ENCODE data around the gene CD99L2. TPM values are rescaled to one million over a fixed set of nuclear protein-coding genes. Genes with fewer than 3 reads are reported as not detected.
A peak's percentile ranks its signal among the peaks of the same experiment; 100 is the strongest.

CD99L2 gene
- total and polyA plus RNA-seq, 7 donors, result 62.7 to 173 (median 118) TPM

DNA sequence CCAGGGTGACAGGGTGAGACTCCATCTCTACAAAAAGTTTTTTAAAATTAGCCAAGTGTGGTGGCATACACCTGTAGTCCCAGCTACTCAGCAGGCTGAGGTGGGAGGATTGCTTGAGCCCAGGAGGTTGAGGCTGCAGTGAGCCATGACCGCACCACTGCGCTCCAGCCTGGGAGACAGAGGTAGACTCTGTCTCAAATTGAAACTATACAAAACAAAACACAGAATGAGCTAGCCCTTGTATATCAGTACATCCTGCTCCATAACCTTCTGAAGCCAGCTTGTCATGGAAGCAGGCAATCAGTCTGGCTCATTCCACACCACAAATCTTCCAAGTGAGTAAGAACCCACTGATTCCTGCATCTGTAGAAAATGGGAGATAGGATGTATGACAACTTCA, 49.0 kb downstream of the CD99L2 start:
- Histone ChIP-seq H3K9me3 (no peaks in the 10 kb centered on the region), H3K4me3 (no peak overlapping the region), H3K4me1 (peaks cover 19% of the 10 kb centered on the region), H3K27me3 (ENCODE audit: insufficient read depth in 3 of 3, low read length in 2 of 3) (no peaks in the 10 kb centered on the region), H3K27ac (peak overlapping the region; percentile 75), H3K36me3 (ENCODE audit: insufficient read depth in 1 of 2, low read depth in 1 of 2) (no peaks in the 10 kb centered on the region)
- intact Hi-C loops (cut with DNase I), result loop anchor here in 1 of 2 donors (2.0 kb wide), 1 partner anchor 23 kb away; no protein-coding TSS in a partner anchor
- DNase-seq (no peak), ATAC-seq (no peak)
- TF ChIP-seq, protein P1, sequence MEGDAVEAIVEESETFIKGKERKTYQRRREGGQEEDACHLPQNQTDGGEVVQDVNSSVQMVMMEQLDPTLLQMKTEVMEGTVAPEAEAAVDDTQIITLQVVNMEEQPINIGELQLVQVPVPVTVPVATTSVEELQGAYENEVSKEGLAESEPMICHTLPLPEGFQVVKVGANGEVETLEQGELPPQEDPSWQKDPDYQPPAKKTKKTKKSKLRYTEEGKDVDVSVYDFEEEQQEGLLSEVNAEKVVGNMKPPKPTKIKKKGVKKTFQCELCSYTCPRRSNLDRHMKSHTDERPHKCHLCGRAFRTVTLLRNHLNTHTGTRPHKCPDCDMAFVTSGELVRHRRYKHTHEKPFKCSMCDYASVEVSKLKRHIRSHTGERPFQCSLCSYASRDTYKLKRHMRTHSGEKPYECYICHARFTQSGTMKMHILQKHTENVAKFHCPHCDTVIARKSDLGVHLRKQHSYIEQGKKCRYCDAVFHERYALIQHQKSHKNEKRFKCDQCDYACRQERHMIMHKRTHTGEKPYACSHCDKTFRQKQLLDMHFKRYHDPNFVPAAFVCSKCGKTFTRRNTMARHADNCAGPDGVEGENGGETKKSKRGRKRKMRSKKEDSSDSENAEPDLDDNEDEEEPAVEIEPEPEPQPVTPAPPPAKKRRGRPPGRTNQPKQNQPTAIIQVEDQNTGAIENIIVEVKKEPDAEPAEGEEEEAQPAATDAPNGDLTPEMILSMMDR (IDR thresholded peaks at IDR 0.05), result no peak
- WGBS, 3 donors, result 91 to 100% (median 98%) methylated on average over 2 of the region's 2 CpGs

DNA sequence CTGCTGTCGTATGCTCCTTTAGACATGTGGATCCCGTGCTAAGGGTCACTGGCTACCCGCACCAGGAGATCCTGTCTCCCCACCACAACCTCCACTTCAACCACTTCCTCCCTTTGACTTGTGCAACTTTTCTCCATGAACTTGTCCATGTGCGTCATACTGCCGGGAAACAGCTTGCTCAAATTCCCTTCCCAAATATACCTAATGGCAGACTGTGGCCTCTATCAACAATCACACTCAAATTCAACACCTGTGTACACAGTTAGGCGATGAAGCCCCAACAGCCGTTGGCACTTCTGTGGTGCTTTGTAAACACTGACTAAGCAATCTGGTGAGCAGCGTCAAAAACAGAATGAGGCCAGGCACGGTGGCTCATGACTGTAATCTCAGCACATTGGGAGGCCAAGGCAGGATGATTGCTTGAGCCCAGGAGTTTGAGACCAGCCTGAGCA, 49.5 kb downstream of the CD99L2 start:
- TF ChIP-seq, protein P1 (IDR thresholded peaks at IDR 0.05), result no peak
- no peak overlapping the region for H3K4me3 ChIP-seq
- WGBS, 3 donors, result 51 to 64% (median 60%) methylated on average over 9 of the region's 9 CpGs
- no peaks in the 10 kb centered on the region for H3K36me3 ChIP-seq (ENCODE audit: insufficient read depth in 1 of 2, low read depth in 1 of 2)
- H3K4me1 ChIP-seq, result peaks cover 19% of the 10 kb centered on the region
- ATAC-seq (peak; percentile 68 to 89 (median 86)), DNase-seq (peak in 1 of 2 donors; percentile 30)
- no peaks in the 10 kb centered on the region for H3K9me3 ChIP-seq
- H3K27me3 ChIP-seq (ENCODE audit: insufficient read depth in 3 of 3, low read length in 2 of 3), result no peaks in the 10 kb centered on the region
- peak overlapping the region; percentile 75 for H3K27ac ChIP-seq
- intact Hi-C loops (cut with DNase I), result loop anchor here in 1 of 2 donors (2.0 kb wide), 1 partner anchor 24 kb away; no protein-coding TSS in a partner anchor

DNA sequence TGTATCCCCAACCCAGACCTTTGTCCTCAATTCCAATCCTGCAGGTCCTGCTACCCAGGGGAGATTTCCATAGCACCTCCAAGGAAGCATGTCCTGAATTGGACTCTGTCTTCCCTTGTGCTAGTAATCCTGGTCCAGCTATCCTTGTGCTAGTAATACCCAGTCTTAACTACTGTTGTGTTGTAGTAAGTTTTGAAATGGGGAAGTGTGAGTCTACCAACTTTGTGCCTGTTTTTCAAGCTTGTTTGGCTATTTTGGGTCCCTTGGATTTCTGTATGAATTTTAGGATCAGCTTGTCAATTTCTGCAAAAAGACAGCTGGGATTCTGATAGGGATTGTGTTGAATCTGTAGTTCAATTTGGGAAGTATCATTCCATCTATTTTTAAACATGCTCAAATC, 51.4 kb downstream of the CD99L2 start:
- Histone ChIP-seq H3K4me1 (peaks cover 30% of the 10 kb centered on the region), H3K9me3 (no peaks in the 10 kb centered on the region), H3K36me3 (ENCODE audit: insufficient read depth in 1 of 2, low read depth in 1 of 2) (no peaks in the 10 kb centered on the region), H3K27ac (peak overlapping the region; percentile 81), H3K27me3 (ENCODE audit: insufficient read depth in 3 of 3, low read length in 2 of 3) (no peaks in the 10 kb centered on the region), H3K4me3 (no peak overlapping the region)
- DNase-seq (no peak), ATAC-seq (no peak)
- TF ChIP-seq, protein P1 (IDR thresholded peaks at IDR 0.05), result no peak
- intact Hi-C loops (cut with DNase I), result no loop called here

DNA sequence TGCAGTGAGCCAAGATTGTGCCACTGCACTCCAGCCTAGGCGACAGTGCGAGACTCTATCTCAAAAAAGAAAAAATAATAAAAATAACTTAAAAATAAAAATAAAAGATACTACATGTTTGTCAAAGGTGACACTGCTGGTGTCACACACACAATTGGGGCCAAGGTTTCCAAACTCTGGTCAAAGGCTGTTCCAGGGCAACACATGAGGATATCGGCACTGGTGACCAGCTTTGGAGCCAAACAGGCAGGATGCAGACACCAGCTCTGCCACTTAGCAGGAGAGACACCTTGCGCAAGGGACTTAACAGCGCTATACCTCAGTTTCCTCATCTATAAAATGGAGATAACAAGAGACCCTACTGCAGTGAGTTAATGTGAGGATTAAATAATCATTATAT, 52.3 kb downstream of the CD99L2 start:
- H3K4me1 ChIP-seq, result peaks cover 32% of the 10 kb centered on the region
- TF ChIP-seq, protein P1 (IDR thresholded peaks at IDR 0.05), result no peak
- peak overlapping the region; percentile 81 for H3K27ac ChIP-seq
- H3K36me3 ChIP-seq (ENCODE audit: insufficient read depth in 1 of 2, low read depth in 1 of 2), result no peaks in the 10 kb centered on the region
- no peaks in the 10 kb centered on the region for H3K27me3 ChIP-seq (ENCODE audit: insufficient read depth in 3 of 3, low read length in 2 of 3)
- no peaks in the 10 kb centered on the region for H3K9me3 ChIP-seq
- DNase-seq, result no peak
- H3K4me3 ChIP-seq, result no peak overlapping the region
- 91 to 97% (median 92%) methylated on average over 3 to 5 of the region's 5 CpGs for WGBS, 3 donors
- no peak for ATAC-seq
- intact Hi-C loops (cut with DNase I), result no loop called here

DNA sequence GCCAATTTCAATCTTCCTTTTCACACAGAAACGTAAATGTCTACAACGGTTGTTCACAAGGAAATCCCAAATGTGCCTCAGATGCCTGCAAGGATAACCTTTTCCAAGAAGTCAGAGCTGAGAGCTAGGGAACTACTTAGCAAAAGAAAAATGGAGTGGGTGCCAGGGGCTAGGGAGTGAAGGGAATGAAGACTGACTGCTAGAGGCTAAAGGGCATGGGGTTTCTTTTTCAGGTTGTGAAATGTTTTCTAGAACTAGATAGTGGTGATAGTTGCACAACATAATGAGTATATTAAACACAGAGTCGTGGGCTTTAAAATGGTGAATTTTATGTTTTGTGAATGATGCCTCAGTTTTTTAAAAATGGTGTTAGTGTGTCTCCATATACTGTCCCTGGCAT, 53.4 kb downstream of the CD99L2 start:
- 48 to 68% (median 62%) methylated on average over 3 of the region's 3 CpGs for WGBS, 3 donors
- ATAC-seq, result peak in 2 of 4 donors; percentile 7 to 19
- H3K36me3 ChIP-seq (ENCODE audit: insufficient read depth in 1 of 2, low read depth in 1 of 2), result no peaks in the 10 kb centered on the region
- H3K27me3 ChIP-seq (ENCODE audit: insufficient read depth in 3 of 3, low read length in 2 of 3), result no peaks in the 10 kb centered on the region
- H3K4me3 ChIP-seq, result no peak overlapping the region
- intact Hi-C loops (cut with DNase I), result no loop called here
- DNase-seq, result no peak
- H3K4me1 ChIP-seq, result peaks cover 37% of the 10 kb centered on the region
- TF ChIP-seq, protein P1 (IDR thresholded peaks at IDR 0.05), result no peak
- no peaks in the 10 kb centered on the region for H3K9me3 ChIP-seq
- peak overlapping the region; percentile 81 for H3K27ac ChIP-seq
